HCT116 (cell line): ENCODE data around the gene USP31. TPM values are rescaled to one million over a fixed set of nuclear protein-coding genes. Genes with fewer than 3 reads are reported as not detected.

Experiments
- ATAC-seq: fragments of 200-7000 bp; cut with Tn5 transposase; 2 replicates; pipeline ENCODE4 v1.9.1; 2020; ENCODE audit warnings: mild to moderate bottlenecking, moderate library complexity
- BruUV-seq: library from RNA; stranded (reverse); fragments of 400-500 nt; replicated peaks from 2 replicates; lab custom pipeline; 2021; lab: Mats Ljungman, UMichigan
- CTCF ChIA-PET: fragments of 300-600 bp; sonication (Branson Sonifier 250); formaldehyde crosslinking; loops from one replicate; lab custom pipeline; 2021; ENCODE audit warnings: antibody characterized with exemption; lab: Charles Lee
- POLR2A ChIA-PET: fragments of 300-600, 350-600 bp; sonication (Branson Sonifier 250); formaldehyde crosslinking; loops from one replicate; lab custom pipeline; 2021; ENCODE audit warnings: antibody characterized with exemption; lab: Charles Lee
- RAD21 ChIA-PET, 2 experiments: fragments of 300-600 bp; sonication (Branson Sonifier 250); formaldehyde crosslinking; loops; one replicate each; lab custom pipeline; 2023; ENCODE audit warnings: low total read pairs in 2 of 2; ENCODE audit not compliant: uncharacterized antibody in 2 of 2, unreplicated experiment in 2 of 2, low non-redundant PET in 1 of 2; lab: Charles Lee
- DNase-seq: peaks from one replicate; pipeline ENCODE4 v3.0.0-alpha.2; 2010; ENCODE audit warnings: low read depth, low spot score
- H2AFZ ChIP-seq: fragments of 200-600 bp; shearing (Covaris generic), sonication (generic); 2 replicates; pipeline ENCODE4 v1.6.1; 2017; ENCODE audit warnings: low read depth, mixed run types, mixed read lengths, antibody characterized with exemption, low read length; ENCODE audit not compliant: poor library complexity, severe bottlenecking
- H3K27ac ChIP-seq: 2 replicates; pipeline ENCODE4 v1.5.1; 2012; ENCODE audit warnings: low read depth, low read length
- H3K27me3 ChIP-seq: fragments of 200-600 bp; sonication (generic); 2 replicates; pipeline ENCODE4 v1.6.1; 2016; ENCODE audit warnings: mixed run types, low read length, mixed read lengths; ENCODE audit not compliant: insufficient read depth
- H3K36me3 ChIP-seq, 2 experiments: fragments of 200-500 bp in 1 of 2; fragments of 200-600 bp in 1 of 2; sonication (Bioruptor generic) in 1 of 2; sonication (generic) in 1 of 2; 2 replicates each; pipeline versions ENCODE4 v1.5.1 to v1.6.1; 2014 to 2016; ENCODE audit warnings: low read length in 2 of 2, inconsistent platforms in 1 of 2, mixed read lengths in 1 of 2, mixed run types in 1 of 2; ENCODE audit not compliant: insufficient read depth in 2 of 2, control insufficient read depth in 1 of 2
- H3K4me1 ChIP-seq, 2 experiments: fragments of 200-600 bp in 1 of 2; sonication (generic) in 1 of 2; 2 replicates each; pipeline versions ENCODE4 v1.5.1 to v1.6.1; 2012 to 2017; ENCODE audit warnings: low read length in 2 of 2, inconsistent platforms in 1 of 2, mild to moderate bottlenecking in 1 of 2, mixed read lengths in 1 of 2, mixed run types in 1 of 2, moderate library complexity in 1 of 2; ENCODE audit not compliant: insufficient read depth in 2 of 2, control insufficient read depth in 1 of 2
- H3K4me2 ChIP-seq: fragments of 200-600 bp; sonication (generic); 2 replicates; pipeline ENCODE4 v1.6.1; 2017; ENCODE audit warnings: mixed run types, low read length, mixed read lengths
- H3K4me3 ChIP-seq, 2 experiments: fragments of 200-600 bp in 1 of 2; sonication (generic) in 1 of 2; replicated peaks in 1 of 2; 2 replicates each; pipeline ENCODE4 v1.5.1; 2011 to 2016; ENCODE audit warnings: low read length in 2 of 2, control low read depth in 1 of 2, low read depth in 1 of 2, mild to moderate bottlenecking in 1 of 2, mixed read lengths in 1 of 2, mixed run types in 1 of 2
- H3K79me2 ChIP-seq: fragments of 200-600 bp; sonication (generic); 2 replicates; pipeline ENCODE4 v1.6.1; 2017; ENCODE audit warnings: mild to moderate bottlenecking, mixed run types, low read length, moderate library complexity, mixed read lengths; ENCODE audit not compliant: insufficient read depth
- H3K9ac ChIP-seq: fragments of 200-600 bp; sonication (generic); 2 replicates; pipeline ENCODE4 v1.6.1; 2016; ENCODE audit warnings: low read length, mixed read lengths
- H3K9me2 ChIP-seq: fragments of 200-600 bp; sonication (generic), shearing (Covaris generic); 2 replicates; pipeline ENCODE4 v1.6.1; 2017; ENCODE audit warnings: mixed run types, mild to moderate bottlenecking, moderate library complexity; ENCODE audit not compliant: insufficient read depth
- H3K9me3 ChIP-seq, 2 experiments: fragments of 200-500 bp in 1 of 2; fragments of 200-600 bp in 1 of 2; sonication (Bioruptor generic) in 1 of 2; sonication (generic) in 1 of 2; 2 replicates each; pipeline ENCODE4 v1.6.1; 2014 to 2017; ENCODE audit warnings: low read length in 2 of 2, mixed read lengths in 2 of 2, inconsistent platforms in 1 of 2, low read depth in 1 of 2, mild to moderate bottlenecking in 1 of 2, mixed run types in 1 of 2, moderate library complexity in 1 of 2; ENCODE audit not compliant: control insufficient read depth in 1 of 2, insufficient read depth in 1 of 2
- H4K20me1 ChIP-seq: fragments of 200-600 bp; sonication (generic), shearing (Covaris generic); 2 replicates; pipeline ENCODE4 v1.6.1; 2017; ENCODE audit warnings: mixed run types, mild to moderate bottlenecking, moderate library complexity; ENCODE audit not compliant: insufficient read depth
- ATF3 ChIP-seq: IDR thresholded peaks from 2 replicates; pipeline ENCODE4 v1.6.1; 2012
- CBX3 ChIP-seq: IDR thresholded peaks from 2 replicates; pipeline ENCODE4 v1.6.1; 2012; ENCODE audit warnings: low read depth
- CTCF ChIP-seq, 3 experiments: fragments of 200-600 bp in 1 of 3; sonication (generic) in 1 of 3; IDR thresholded peaks in 2 of 3; conservative IDR thresholded peaks in 1 of 3; 2 replicates each; pipeline ENCODE4 v1.5.1; 2012 to 2017; ENCODE audit warnings: low read depth in 2 of 3, low read length in 2 of 3, antibody characterized with exemption in 1 of 3, borderline replicate concordance in 1 of 3, control low read depth in 1 of 3, mild to moderate bottlenecking in 1 of 3, mixed read lengths in 1 of 3, mixed run types in 1 of 3, moderate library complexity in 1 of 3; ENCODE audit not compliant: insufficient read depth in 1 of 3
- EGR1 ChIP-seq: IDR thresholded peaks from 2 replicates; pipeline ENCODE4 v1.6.1; 2012; ENCODE audit warnings: low read depth
- ELF1 ChIP-seq: IDR thresholded peaks from 2 replicates; pipeline ENCODE4 v1.6.1; 2012; ENCODE audit warnings: low read depth, borderline replicate concordance
- EZH2phosphoT487 ChIP-seq: fragments of 200-600 bp; IDR thresholded peaks from 2 replicates; pipeline ENCODE4 v1.6.1; 2018; ENCODE audit warnings: antibody characterized with exemption, borderline replicate concordance
- FOSL1 ChIP-seq: IDR thresholded peaks from 2 replicates; pipeline ENCODE4 v1.6.1; 2012; ENCODE audit warnings: low read depth
- JUND ChIP-seq: IDR thresholded peaks from 2 replicates; pipeline ENCODE4 v1.6.1; 2012
- MAX ChIP-seq: IDR thresholded peaks from 2 replicates; pipeline ENCODE4 v1.6.1; 2012
- POLR2AphosphoS5 ChIP-seq: IDR thresholded peaks from 2 replicates; pipeline ENCODE4 v1.6.1; 2011; ENCODE audit warnings: mild to moderate bottlenecking, low read depth, low read length, moderate library complexity
- RAD21 ChIP-seq: IDR thresholded peaks from 2 replicates; pipeline ENCODE4 v1.6.1; 2012; ENCODE audit warnings: low read depth, mild to moderate bottlenecking
- REST ChIP-seq: IDR thresholded peaks from 2 replicates; pipeline ENCODE4 v1.6.1; 2012; ENCODE audit warnings: low read depth
- SIN3A ChIP-seq: IDR thresholded peaks from 2 replicates; pipeline ENCODE4 v1.6.1; 2012; ENCODE audit warnings: low read depth
- SP1 ChIP-seq: IDR thresholded peaks from 2 replicates; pipeline ENCODE4 v1.6.1; 2012; ENCODE audit warnings: low read depth
- SRF ChIP-seq: IDR thresholded peaks from 2 replicates; pipeline ENCODE4 v1.6.1; 2012; ENCODE audit warnings: low read depth
- YY1 ChIP-seq: IDR thresholded peaks from 2 replicates; pipeline ENCODE4 v1.6.1; 2011; ENCODE audit warnings: low read length, low read depth, moderate library complexity, mild to moderate bottlenecking; ENCODE audit not compliant: insufficient replicate concordance; ENCODE audit errors: extremely low read depth
- ZBTB33 ChIP-seq: IDR thresholded peaks from 2 replicates; pipeline ENCODE4 v1.6.1; 2011; ENCODE audit warnings: mild to moderate bottlenecking, low read length, moderate library complexity; ENCODE audit not compliant: insufficient replicate concordance; ENCODE audit errors: extremely low read depth
- ZFX ChIP-seq: fragments of 450-650 bp; IDR thresholded peaks from 2 replicates; pipeline ENCODE4 v1.6.1; 2017
- ZNF274 ChIP-seq: fragments of 200-500 bp; sonication (Bioruptor generic); IDR thresholded peaks from 2 replicates; pipeline ENCODE4 v1.6.1; 2014; ENCODE audit warnings: mild to moderate bottlenecking, low read depth, low read length, inconsistent platforms
- intact Hi-C: fragments of 100-400 bp; cut with micrococcal nuclease; formaldehyde crosslinking; loops from 2 replicates; pipeline ENCODE4 v1.10.0; 2022
- total RNA-seq: library from RNA; stranded (reverse); gene quantifications from one replicate; pipeline ENCODE4 v1.2.1, GENCODE V29; 2021; ENCODE audit not compliant: unreplicated experiment

The USP31 gene
- total RNA-seq, 1 experiment from 2014 or later = 12.2 TPM

- no peak for TF ChIP-seq MAX
Observed at GRCh38 chr16:23129686-23130085, 19.6 kb downstream of the USP31 start (continued).

GRCh38 chr16:23128056-23128455, 21.2 kb downstream of the USP31 start:
- 0 out of 2 replicates have a peak, but pooled peaks cover 4% of the 10 kb centered on the region for H4K20me1 ChIP-seq
- ChIA-PET CTCF (no interaction called here), POLR2A (no interaction called here), RAD21 (no interaction called here)
- ATAC-seq (no peak), DNase-seq (no peak)
- H2AFZ ChIP-seq = no peak overlapping the region
- H3K4me1 ChIP-seq = peaks cover 0 to 17% of the 10 kb centered on the region in 2 experiments; a peak in 2 of 4 replicates
- H3K9me3 ChIP-seq = no peaks in the 10 kb centered on the region
- H3K9ac ChIP-seq = no peak overlapping the region
- intact Hi-C loops = no loop called here
- H3K36me3 ChIP-seq = no peaks in the 10 kb centered on the region
- H3K27me3 ChIP-seq = no peaks in the 10 kb centered on the region
- no peak overlapping the region for H3K4me3 ChIP-seq
- H3K79me2 ChIP-seq = peaks cover 95% of the 10 kb centered on the region
- no TSS peak for BruUV-seq
- H3K4me2 ChIP-seq = no peak overlapping the region
- no peak overlapping the region for H3K27ac ChIP-seq
- H3K9me2 ChIP-seq = no peaks in the 10 kb centered on the region
- TF ChIP-seq ZBTB33 (no peak), SRF (no peak), SIN3A (no peak), POLR2AphosphoS5 (no peak), ATF3 (no peak), MAX (no peak), REST (no peak), CBX3 (no peak), ZFX (no peak), CTCF (IDR thresholded peaks at IDR 0.05 in 2 of 3, conservative IDR thresholded peaks at IDR 0.05 in 1 of 3; ENCODE audit: borderline replicate concordance in 1 of 3, insufficient read depth in 1 of 3, low read depth in 2 of 3, low read length in 2 of 3) (no peak), RAD21 (no peak), FOSL1 (no peak), SP1 (no peak), YY1 (no peak), ELF1 (no peak), EZH2phosphoT487 (no peak), JUND (no peak), ZNF274 (no peak), EGR1 (no peak)
